IMR-90 (cell line): ENCODE data around the gene OTOA. TPM values are rescaled to one million over a fixed set of nuclear protein-coding genes. Genes with fewer than 3 reads are reported as not detected.

Source experiments
- ATAC-seq: fragments of 200-7000 bp; cut with Tn5 transposase; 2 replicates; pipeline ENCODE4 v1.9.1; 2020; ENCODE audit warnings: low read depth, mild to moderate bottlenecking, moderate library complexity
- BruUV-seq: library from RNA; stranded (reverse); fragments of 400-500 nt; replicated peaks from 2 replicates; lab custom pipeline; 2021; lab: Mats Ljungman, UMichigan
- CTCF ChIA-PET: fragments of 300-600 bp; formaldehyde crosslinking; extraction: SDS; loops from one replicate; lab custom pipeline; 2021; ENCODE audit warnings: antibody characterized with exemption; lab: Yijun Ruan, JAX
- POLR2A ChIA-PET: fragments of 300-600 bp; sonication (Branson Sonifier 250); formaldehyde crosslinking; loops from one replicate; lab custom pipeline; 2022; ENCODE audit warnings: antibody characterized with exemption; ENCODE audit not compliant: unreplicated experiment; lab: Charles Lee
- DNase-seq: peaks from one replicate; pipeline ENCODE4 v3.0.0; 2013
- H2AFZ ChIP-seq: replicated peaks from 2 replicates; pipeline ENCODE3; 2013; ENCODE audit warnings: low read length, mild to moderate bottlenecking; ENCODE audit not compliant: poor library complexity
- H2AK5ac ChIP-seq: 2 replicates; pipeline ENCODE4 v1.6.1; 2013; ENCODE audit warnings: low read depth, low read length, inconsistent platforms
- H2AK9ac ChIP-seq: replicated peaks from 2 replicates; pipeline ENCODE3; 2013; ENCODE audit warnings: mild to moderate bottlenecking, low read depth, low read length, moderate library complexity; ENCODE audit not compliant: poor library complexity
- H2BK120ac ChIP-seq: 2 replicates; pipeline ENCODE4 v1.6.1; 2013; ENCODE audit warnings: low read depth, low read length, inconsistent platforms
- H2BK15ac ChIP-seq: 3 replicates; pipeline ENCODE4 v1.6.1; 2013; ENCODE audit warnings: low read depth, low read length, inconsistent platforms
- H2BK20ac ChIP-seq: 2 replicates; pipeline ENCODE4 v1.6.1; 2013; ENCODE audit warnings: low read depth, mild to moderate bottlenecking, inconsistent platforms, low read length, moderate library complexity
- H2BK5ac ChIP-seq: 2 replicates; pipeline ENCODE4 v1.6.1; 2013; ENCODE audit warnings: mild to moderate bottlenecking, low read depth, low read length, inconsistent platforms; ENCODE audit not compliant: poor library complexity, severe bottlenecking
- H3K14ac ChIP-seq: replicated peaks from 2 replicates; pipeline ENCODE4 v1.6.1; 2013; ENCODE audit warnings: low read depth, low read length, inconsistent platforms
- H3K18ac ChIP-seq: 2 replicates; pipeline ENCODE4 v1.6.1; 2013; ENCODE audit warnings: low read depth, low read length, control low read depth
- H3K23ac ChIP-seq: 2 replicates; pipeline ENCODE4 v1.6.1; 2013; ENCODE audit warnings: low read depth, low read length, inconsistent platforms
- H3K27ac ChIP-seq: 2 replicates; pipeline ENCODE4 v1.5.1; 2013; ENCODE audit warnings: mild to moderate bottlenecking, control low read depth, low read length; ENCODE audit not compliant: insufficient read depth
- H3K27me3 ChIP-seq: 2 replicates; pipeline ENCODE4 v1.6.1; 2013; ENCODE audit warnings: low read length; ENCODE audit not compliant: control insufficient read depth, insufficient read depth
- H3K36me3 ChIP-seq: 2 replicates; pipeline ENCODE4 v1.6.1; 2013; ENCODE audit warnings: low read length, mixed read lengths; ENCODE audit not compliant: control insufficient read depth, insufficient read depth
- H3K4ac ChIP-seq: 2 replicates; pipeline ENCODE4 v1.6.1; 2013; ENCODE audit warnings: low read depth, low read length, inconsistent platforms
- H3K4me1 ChIP-seq: 2 replicates; pipeline ENCODE4 v1.6.1; 2013; ENCODE audit warnings: low read length, mixed read lengths; ENCODE audit not compliant: control insufficient read depth, insufficient read depth
- H3K4me2 ChIP-seq: 2 replicates; pipeline ENCODE4 v1.6.1; 2013; ENCODE audit warnings: low read depth, mild to moderate bottlenecking, control low read depth, low read length, moderate library complexity
- H3K4me3 ChIP-seq: 2 replicates; pipeline ENCODE4 v1.5.1; 2013; ENCODE audit warnings: low read depth, mild to moderate bottlenecking, control low read depth, low read length, moderate library complexity; ENCODE audit not compliant: insufficient read depth
- H3K56ac ChIP-seq: 2 replicates; pipeline ENCODE4 v1.6.1; 2013; ENCODE audit warnings: low read length, inconsistent platforms; ENCODE audit not compliant: insufficient read depth; ENCODE audit errors: extremely low read depth
- H3K79me1 ChIP-seq, 2 experiments: 2 replicates each; pipeline ENCODE4 v1.6.1; 2013; ENCODE audit warnings: low read length in 2 of 2, inconsistent platforms in 1 of 2, low read depth in 1 of 2
- H3K9ac ChIP-seq: 2 replicates; pipeline ENCODE4 v1.6.1; 2013; ENCODE audit warnings: low read depth, low read length, control low read depth
- H3K9me1 ChIP-seq: 2 replicates; pipeline ENCODE4 v1.6.1; 2013; ENCODE audit warnings: low read length, inconsistent platforms; ENCODE audit not compliant: insufficient read depth
- H3K9me3 ChIP-seq: 2 replicates; pipeline ENCODE4 v1.6.1; 2013; ENCODE audit warnings: low read length; ENCODE audit not compliant: control insufficient read depth, insufficient read depth
- H4K20me1 ChIP-seq: 2 replicates; pipeline ENCODE4 v1.6.1; 2013; ENCODE audit warnings: low read length, inconsistent platforms; ENCODE audit not compliant: insufficient read depth
- H4K5ac ChIP-seq: 2 replicates; pipeline ENCODE4 v1.6.1; 2013; ENCODE audit warnings: mild to moderate bottlenecking, low read depth, low read length, control low read depth
- H4K8ac ChIP-seq, 2 experiments: 2 replicates each; pipeline ENCODE4 v1.6.1; 2013; ENCODE audit warnings: low read depth in 2 of 2, low read length in 2 of 2, control low read depth in 1 of 2, inconsistent platforms in 1 of 2
- H4K91ac ChIP-seq: 2 replicates; pipeline ENCODE4 v1.6.1; 2013; ENCODE audit warnings: low read depth, low read length, inconsistent platforms; ENCODE audit not compliant: insufficient read depth
- CHD1 ChIP-seq: IDR thresholded peaks from 2 replicates; pipeline ENCODE4 v1.6.1; 2012; ENCODE audit warnings: low read depth, low read length, improper control_type of control experiment
- POLR2A ChIP-seq: IDR thresholded peaks from 2 replicates; pipeline ENCODE4 v1.6.1; 2012; ENCODE audit warnings: mild to moderate bottlenecking, low read depth, low read length
- RCOR1 ChIP-seq: IDR thresholded peaks from 2 replicates; pipeline ENCODE4 v1.6.1; 2012; ENCODE audit warnings: mild to moderate bottlenecking, low read length, improper control_type of control experiment; ENCODE audit not compliant: insufficient replicate concordance
- SMC3 ChIP-seq: fragments of 150-350 bp; IDR thresholded peaks from 2 replicates; pipeline ENCODE4 v1.6.1; 2016; ENCODE audit warnings: low read depth, mild to moderate bottlenecking, antibody characterized with exemption, low read length, moderate library complexity
- WGBS, 2 experiments: methylation state at CpG; one replicate each; pipeline versions ENCODE4 v1.1.5 to v1.1.7; 2013; ENCODE audit warnings: missing lambda C conversion rate in 2 of 2; ENCODE audit not compliant: insufficient read length in 1 of 2; ENCODE audit errors: extremely low coverage in 2 of 2; 5-methylcytosine and 5-hydroxymethylcytosine counted together
- dilution Hi-C: fragments of 300-500 bp; cut with HindIII; formaldehyde crosslinking; loops from one replicate; pipeline ENCODE4 v1.14.3; 2018; ENCODE audit warnings: low sequenced_read_pairs; ENCODE audit not compliant: unreplicated experiment
- in situ Hi-C: fragments of 300-500 bp; cut with MboI; formaldehyde crosslinking; loops from 3 replicates; pipeline ENCODE4 v1.14.3; 2019; ENCODE audit warnings: low sequenced_read_pairs, inconsistent platforms, mixed read lengths
- intact Hi-C: fragments of 100-400 bp; cut with micrococcal nuclease; formaldehyde crosslinking; loops from 2 replicates; pipeline ENCODE4 v1.10.0; 2022
- polyA plus RNA-seq, 3 experiments: library from polyadenylated mRNA; depleted of rRNA; stranded (reverse); fragments of >200 nt; gene quantifications; 2 replicates each; pipeline ENCODE4 v1.2.3, GENCODE V29; 2012; ENCODE audit warnings: low replicate concordance in 1 of 3
- total RNA-seq: library from RNA; depleted of rRNA; stranded (reverse); fragments of >200 nt; gene quantifications from 2 replicates; pipeline ENCODE4 v1.2.3, GENCODE V29; 2012

OTOA gene
- total and polyA plus RNA-seq, 2 of the 4 experiments (the other 2 are of a cell fraction), result 0.02 TPM; not detected in 1

DNA sequence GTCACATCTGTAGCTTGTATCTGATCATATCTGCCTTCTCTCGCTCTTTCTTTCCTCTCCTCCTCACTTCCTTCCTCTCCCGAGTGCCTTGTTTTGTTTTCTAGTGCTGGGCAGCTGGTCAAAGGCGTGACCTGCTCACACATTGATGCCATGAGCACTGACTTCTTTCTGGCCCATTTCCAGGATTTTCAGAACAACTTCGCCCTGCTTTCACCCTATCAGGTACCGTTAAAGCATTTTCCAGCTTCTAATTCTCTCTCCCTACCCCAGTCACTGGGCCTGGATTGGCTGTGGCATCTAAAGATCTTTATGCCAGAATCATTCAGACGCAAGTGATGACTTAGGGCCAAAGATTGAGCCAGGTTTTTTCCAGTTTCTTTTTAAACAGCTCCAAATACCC is 55.5 kb downstream of the OTOA start:
- H2AFZ ChIP-seq, result no peak overlapping the region
- H4K91ac ChIP-seq, result no peak overlapping the region
- H2BK5ac ChIP-seq, result no peak overlapping the region
- no peak overlapping the region for H2BK20ac ChIP-seq
- H3K36me3 ChIP-seq, result no peaks in the 10 kb centered on the region
- no peaks in the 10 kb centered on the region for H3K4me1 ChIP-seq
- no peak overlapping the region for H2AK9ac ChIP-seq
- no peak for TF ChIP-seq RCOR1
- TF ChIP-seq SMC3, result no peak
- no peak for TF ChIP-seq CHD1
- TF ChIP-seq POLR2A, result no peak
- H4K20me1 ChIP-seq, result no peaks in the 10 kb centered on the region
- H3K18ac ChIP-seq, result no peak overlapping the region
- H3K23ac ChIP-seq, result no peak overlapping the region
- no peak overlapping the region for H3K27ac ChIP-seq
- H2BK120ac ChIP-seq, result no peak overlapping the region
- no peak overlapping the region for H3K4ac ChIP-seq
- H4K8ac ChIP-seq, result no peak overlapping the region
- H3K56ac ChIP-seq, result no peak overlapping the region
- H3K14ac ChIP-seq, result no peak overlapping the region
- no TSS peak for BruUV-seq
- dilution Hi-C loops, result no loop called here
- H2BK15ac ChIP-seq, result no peak overlapping the region
- H3K9me1 ChIP-seq, result no peaks in the 10 kb centered on the region
- no peaks in the 10 kb centered on the region for H3K9me3 ChIP-seq
- no peak overlapping the region for H2AK5ac ChIP-seq
- POLR2A ChIA-PET, result no interaction called here
- ATAC-seq, result no peak
- intact Hi-C loops, result no loop called here
- H3K4me2 ChIP-seq, result no peak overlapping the region
- no peak overlapping the region for H3K9ac ChIP-seq
- in situ Hi-C loops, result no loop called here
- H3K79me1 ChIP-seq, result no peaks in the 10 kb centered on the region
- CTCF ChIA-PET, result interaction anchor here (0.7 to 1.7 kb wide), 3 partner anchors 11 to 345 kb away, joined by 3 to 6 read pairs (median 4); no protein-coding TSS in a partner anchor
- peaks cover 2% of the 10 kb centered on the region for H3K27me3 ChIP-seq
- no CpG with 5 or more reads among the region's 6 CpGs for WGBS, 2 experiments
- no peak overlapping the region for H4K5ac ChIP-seq
- H3K4me3 ChIP-seq, result no peak overlapping the region
- no peak for DNase-seq
